Adipose tissue (tissue), 3 donors: ENCODE results near the gene PLEKHG4B. TPM values are rescaled to one million over a fixed set of nuclear protein-coding genes. Genes with fewer than 3 reads are reported as not detected.

Source experiments
- H3K27ac ChIP-seq: one replicate; pipeline ENCODE4 v1.5.1; 2013; ENCODE audit warnings: low read depth, low read length
- WGBS, 3 donors: extraction: QIAGEN DNeasy Blood & Tissue Kit; methylation state at CpG; one replicate each; pipeline ENCODE4 v1.1.7; 2013; 5-methylcytosine and 5-hydroxymethylcytosine counted together
- polyA plus RNA-seq, 3 donors: library from polyadenylated mRNA; stranded (reverse); fragments of 200-250 nt; gene quantifications; one replicate each; pipeline ENCODE4 v1.2.3, GENCODE V29; 2013
- donor health status: healthy with polysubstance abuse.
- donor health status: Bipolar disorder and iron deficiency.
- donor health status: healthy.

Gene PLEKHG4B
- polyA plus RNA-seq, 3 donors = 0.04 to 0.45 (median 0.15) TPM

GRCh38 chr5:173392-174290 lies 81.7 kb downstream of the PLEKHG4B start:
- 80 to 82% (median 80%) methylated on average over 21 to 22 of the region's 22 CpGs for WGBS, 3 donors
- no peak overlapping the region for H3K27ac ChIP-seq

GRCh38 chr5:174291-174600 lies 82.3 kb downstream of the PLEKHG4B start:
- H3K27ac ChIP-seq = no peak overlapping the region
- 80 to 89% (median 86%) methylated on average over 5 of the region's 5 CpGs for WGBS, 3 donors

GRCh38 chr5:174876-175465 lies 83.0 kb downstream of the PLEKHG4B start:
- H3K27ac ChIP-seq = no peak overlapping the region
- 74 to 92% (median 92%) methylated on average over 16 of the region's 16 CpGs for WGBS, 3 donors

- WGBS, 3 donors = 64 to 73% (median 72%) methylated on average over 11 of the region's 11 CpGs
- no peak overlapping the region for H3K27ac ChIP-seq
Observed at GRCh38 chr5:176296-176823, 84.4 kb downstream of the PLEKHG4B start.

GRCh38 chr5:178110-178509 lies 86.1 kb downstream of the PLEKHG4B start:
- 67 to 84% (median 82%) methylated on average over 5 of the region's 5 CpGs for WGBS, 3 donors
- H3K27ac ChIP-seq = no peak overlapping the region

GRCh38 chr5:179401-179800 lies 87.4 kb downstream of the PLEKHG4B start:
- no peak overlapping the region for H3K27ac ChIP-seq
- 83 to 91% (median 89%) methylated on average over 9 of the region's 9 CpGs for WGBS, 3 donors

- 62 to 67% (median 65%) methylated on average over 13 of the region's 13 CpGs for WGBS, 3 donors
Observed at GRCh38 chr5:180286-180918, 88.4 kb downstream of the PLEKHG4B start.

GRCh38 chr5:181160-181559 lies 89.2 kb downstream of the PLEKHG4B start:
- WGBS, 3 donors = 86 to 91% (median 90%) methylated on average over 9 of the region's 9 CpGs
- no peak overlapping the region for H3K27ac ChIP-seq

More at GRCh38 chr5:180286-180918, 88.4 kb downstream of the PLEKHG4B start:
- H3K27ac ChIP-seq = no peak overlapping the region

GRCh38 chr5:181566-181965 lies 89.6 kb downstream of the PLEKHG4B start:
- WGBS, 3 donors = 89 to 96% (median 95%) methylated on average over 18 to 22 of the region's 22 CpGs
- H3K27ac ChIP-seq = no peak overlapping the region

GRCh38 chr5:182126-182525 lies 90.2 kb downstream of the PLEKHG4B start:
- 89 to 94% (median 93%) methylated on average over 12 of the region's 12 CpGs for WGBS, 3 donors
- no peak overlapping the region for H3K27ac ChIP-seq

GRCh38 chr5:184471-184870 lies 92.5 kb downstream of the PLEKHG4B start:
- WGBS, 3 donors = 73 to 81% (median 81%) methylated on average over 7 of the region's 7 CpGs
- H3K27ac ChIP-seq = no peak overlapping the region

GRCh38 chr5:185095-186070 lies 93.4 kb downstream of the PLEKHG4B start:
- 77 to 82% (median 80%) methylated on average over 21 of the region's 21 CpGs for WGBS, 3 donors
- no peak overlapping the region for H3K27ac ChIP-seq

GRCh38 chr5:186091-187041 lies 94.4 kb downstream of the PLEKHG4B start:
- WGBS, 3 donors = 60 to 77% (median 75%) methylated on average over 25 to 28 of the region's 28 CpGs

GRCh38 chr5:187042-187431 lies 95.1 kb downstream of the PLEKHG4B start:
- no peak overlapping the region for H3K27ac ChIP-seq
- 79 to 85% (median 83%) methylated on average over 13 of the region's 13 CpGs for WGBS, 3 donors

More at GRCh38 chr5:186091-187041, 94.4 kb downstream of the PLEKHG4B start:
- no peak overlapping the region for H3K27ac ChIP-seq

- H3K27ac ChIP-seq = no peak overlapping the region
- WGBS, 3 donors = 51 to 60% (median 55%) methylated on average over 21 of the region's 21 CpGs
Observed at GRCh38 chr5:187617-188451, 95.9 kb downstream of the PLEKHG4B start.
